Retinal pigment epithelial cell (primary cell): ENCODE data around the gene PADI1.
A peak's percentile ranks its signal among the peaks of the same experiment; 100 is the strongest.

Experiments
- DNase-seq: peaks from one replicate; pipeline ENCODE4 v3.0.0-alpha.2; 2010; ENCODE audit warnings: low read depth
- H3K4me3 ChIP-seq: 2 replicates; pipeline ENCODE4 v1.5.1; 2011; ENCODE audit warnings: mild to moderate bottlenecking, low read length, control low read depth, moderate library complexity
- TF ChIP-seq, protein P1 (sequence below): conservative IDR thresholded peaks from 2 replicates; pipeline ENCODE4 v1.5.1; 2011; ENCODE audit warnings: low read depth, low read length, control low read depth, inconsistent platforms

The PADI1 gene

DNA sequence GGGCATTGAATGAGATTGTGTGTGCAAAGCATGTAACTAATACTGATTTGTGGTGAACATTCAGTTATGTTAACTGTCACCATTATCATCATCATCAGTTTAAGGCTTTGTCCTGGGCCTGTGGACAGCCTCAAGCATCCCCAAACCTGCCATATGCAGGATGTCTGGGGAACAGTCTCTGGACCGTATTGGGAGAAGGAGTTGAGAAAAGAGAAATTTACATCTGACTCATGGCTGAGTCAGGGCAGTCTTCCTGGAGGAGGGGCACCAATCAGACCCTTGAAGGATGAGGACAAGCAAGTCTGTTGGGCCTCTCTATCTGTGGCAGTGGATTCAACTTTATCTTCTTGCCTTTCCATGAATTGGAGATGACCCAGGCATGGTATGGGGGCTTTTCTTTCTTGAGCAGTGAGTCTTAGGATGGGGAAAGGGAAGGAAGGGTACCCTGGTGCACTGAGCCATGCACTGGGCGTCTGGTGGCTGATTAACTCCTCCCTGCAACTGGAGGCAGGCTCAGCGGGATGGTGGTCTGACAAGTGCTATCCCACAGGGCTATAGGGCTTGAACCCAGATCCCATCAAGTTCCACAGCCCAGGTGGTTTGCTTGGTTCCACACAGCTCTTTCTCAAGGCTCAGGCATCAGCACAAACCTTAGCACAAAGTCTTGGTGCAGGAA is 46.9 kb downstream of the PADI1 start:
- TF ChIP-seq, protein P1, sequence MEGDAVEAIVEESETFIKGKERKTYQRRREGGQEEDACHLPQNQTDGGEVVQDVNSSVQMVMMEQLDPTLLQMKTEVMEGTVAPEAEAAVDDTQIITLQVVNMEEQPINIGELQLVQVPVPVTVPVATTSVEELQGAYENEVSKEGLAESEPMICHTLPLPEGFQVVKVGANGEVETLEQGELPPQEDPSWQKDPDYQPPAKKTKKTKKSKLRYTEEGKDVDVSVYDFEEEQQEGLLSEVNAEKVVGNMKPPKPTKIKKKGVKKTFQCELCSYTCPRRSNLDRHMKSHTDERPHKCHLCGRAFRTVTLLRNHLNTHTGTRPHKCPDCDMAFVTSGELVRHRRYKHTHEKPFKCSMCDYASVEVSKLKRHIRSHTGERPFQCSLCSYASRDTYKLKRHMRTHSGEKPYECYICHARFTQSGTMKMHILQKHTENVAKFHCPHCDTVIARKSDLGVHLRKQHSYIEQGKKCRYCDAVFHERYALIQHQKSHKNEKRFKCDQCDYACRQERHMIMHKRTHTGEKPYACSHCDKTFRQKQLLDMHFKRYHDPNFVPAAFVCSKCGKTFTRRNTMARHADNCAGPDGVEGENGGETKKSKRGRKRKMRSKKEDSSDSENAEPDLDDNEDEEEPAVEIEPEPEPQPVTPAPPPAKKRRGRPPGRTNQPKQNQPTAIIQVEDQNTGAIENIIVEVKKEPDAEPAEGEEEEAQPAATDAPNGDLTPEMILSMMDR, result no peak
- no peak overlapping the region for H3K4me3 ChIP-seq
- no peak for DNase-seq

DNA sequence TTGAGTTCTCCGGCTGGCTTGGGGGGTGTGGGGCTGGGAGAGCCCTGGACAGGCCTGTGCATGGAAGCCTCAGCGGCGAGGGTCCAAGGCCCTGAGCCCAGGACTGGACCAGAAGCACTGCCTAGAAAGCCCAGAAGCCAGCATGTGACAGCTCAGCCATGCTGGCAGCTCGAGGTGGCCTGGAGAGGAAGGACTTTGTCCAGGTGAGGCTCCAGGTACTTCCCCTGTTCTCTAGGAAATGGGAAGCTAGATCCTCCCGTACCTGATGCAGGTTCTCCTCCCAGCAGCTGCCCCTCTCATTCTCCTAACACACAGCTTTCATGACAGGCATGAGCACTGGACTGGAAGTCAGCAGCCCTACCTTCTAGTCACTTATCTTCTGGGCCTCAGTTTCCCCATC is 50.4 kb downstream of the PADI1 start:
- TF ChIP-seq, protein P1, result no peak
- H3K4me3 ChIP-seq, result no peak overlapping the region
- no peak for DNase-seq

DNA sequence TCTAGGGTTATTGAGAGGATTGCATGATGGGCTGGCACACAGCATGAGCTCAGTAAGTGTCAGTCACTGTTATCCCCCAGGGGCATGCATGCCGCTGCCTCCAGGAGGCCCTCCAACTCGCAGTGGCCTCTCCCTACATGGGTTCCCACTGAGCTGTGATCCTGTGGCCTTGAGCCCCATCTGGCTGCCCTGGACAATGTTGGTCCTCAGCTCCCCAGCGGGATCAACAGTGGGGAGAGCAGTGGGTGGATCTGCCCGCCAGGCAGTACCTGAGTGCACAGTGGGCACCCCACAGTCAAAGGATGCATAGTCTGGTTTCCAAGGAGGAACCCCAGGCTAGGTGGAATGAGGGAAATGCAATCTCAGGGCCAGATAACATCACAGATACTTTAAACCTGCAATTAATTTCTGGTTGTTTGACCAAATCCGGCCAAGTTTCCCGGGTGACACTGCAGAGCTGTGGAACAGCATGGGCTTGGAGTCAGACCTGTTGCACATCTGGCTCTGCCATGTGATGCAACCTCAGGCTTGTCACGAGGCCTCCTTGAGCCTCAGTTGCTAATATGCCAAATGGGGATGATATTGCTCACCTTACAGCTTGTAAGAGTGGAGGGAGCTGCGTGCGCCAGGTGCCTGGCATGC is 53.3 kb downstream of the PADI1 start:
- no peak overlapping the region for H3K4me3 ChIP-seq
- no peak for DNase-seq
- TF ChIP-seq, protein P1, result no peak

DNA sequence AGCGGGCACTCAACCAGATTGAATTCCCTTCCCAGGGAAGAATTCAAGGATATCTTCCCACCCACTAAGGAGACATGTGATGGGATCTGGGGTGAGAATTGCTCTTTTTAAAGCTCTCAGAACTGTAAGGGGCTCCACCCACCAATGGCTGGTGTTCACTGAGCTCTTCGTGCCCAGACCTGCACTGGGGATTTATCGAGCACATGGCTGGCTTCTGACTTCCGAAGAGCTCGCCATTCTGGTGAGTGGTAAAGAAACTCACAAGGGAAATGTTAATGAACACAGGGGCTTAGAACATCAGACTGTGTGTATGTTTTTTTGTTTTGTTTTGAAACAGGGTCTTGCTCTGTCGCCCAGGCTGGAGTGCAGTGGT is 53.8 kb downstream of the PADI1 start:
- TF ChIP-seq, protein P1, result no peak
- no peak overlapping the region for H3K4me3 ChIP-seq
- no peak for DNase-seq

DNA sequence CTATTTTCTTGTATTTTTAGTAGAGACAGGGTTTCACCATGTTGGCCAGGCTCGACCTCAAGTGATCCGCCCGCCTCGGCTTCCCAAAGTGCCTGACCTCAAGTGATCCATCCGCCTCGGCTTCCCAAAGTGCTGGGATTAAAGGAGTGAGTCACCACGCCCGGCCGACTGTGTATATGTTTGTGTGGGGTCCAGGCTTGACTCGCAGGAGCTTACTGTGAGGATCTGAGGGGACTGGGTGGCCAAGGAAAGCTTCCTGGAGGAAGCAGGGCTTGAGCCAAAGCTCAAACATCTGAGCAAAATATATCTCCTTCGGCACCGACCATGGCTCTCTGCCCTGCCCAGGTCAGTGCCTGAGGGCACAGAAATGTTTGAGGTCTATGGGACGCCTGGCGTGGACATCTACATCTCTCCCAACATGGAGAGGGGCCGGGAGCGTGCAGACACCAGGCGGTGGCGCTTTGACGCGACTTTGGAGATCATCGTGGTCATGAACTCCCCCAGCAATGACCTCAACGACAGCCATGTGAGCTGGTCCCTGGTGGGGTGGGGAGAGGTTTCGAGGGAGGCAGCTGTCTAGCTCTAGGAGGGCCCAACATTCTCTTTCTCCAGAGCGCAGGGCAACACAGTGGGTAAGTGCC is 54.4 kb downstream of the PADI1 start:
- TF ChIP-seq, protein P1, result no peak
- no peak overlapping the region for H3K4me3 ChIP-seq
- peak; percentile 40 for DNase-seq

- H3K4me3 ChIP-seq, result no peak overlapping the region
- TF ChIP-seq, protein P1, result no peak
- DNase-seq, result no peak
Measured at GRCh38 chr1:17260264-17260663, 55.3 kb downstream of the PADI1 start.

DNA sequence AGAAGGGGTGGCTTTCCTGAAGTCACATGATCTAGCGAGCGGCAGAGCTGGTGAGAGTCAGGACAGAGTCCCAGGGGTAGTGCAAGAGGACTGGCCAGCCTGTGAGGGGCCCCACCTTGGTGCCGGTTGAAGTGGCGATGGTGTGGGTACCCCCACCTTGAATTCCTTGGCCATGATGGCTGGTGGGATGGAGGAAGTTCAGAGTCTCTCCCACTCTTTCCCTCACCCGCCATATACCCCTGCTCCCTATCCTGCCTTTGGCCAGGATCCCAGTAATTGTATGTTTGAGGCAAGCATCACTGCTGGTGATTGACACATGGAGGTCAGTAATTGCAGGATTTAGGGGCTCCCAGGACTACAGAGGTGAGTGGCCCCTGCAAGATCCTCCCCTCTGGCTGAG is 55.8 kb downstream of the PADI1 start:
- no peak overlapping the region for H3K4me3 ChIP-seq
- DNase-seq, result no peak
- TF ChIP-seq, protein P1, result no peak
